Measurements from ENCODE around the gene STX3.
A peak's percentile ranks its signal among the peaks of the same experiment; 100 is the strongest.

The STX3 gene

DNA sequence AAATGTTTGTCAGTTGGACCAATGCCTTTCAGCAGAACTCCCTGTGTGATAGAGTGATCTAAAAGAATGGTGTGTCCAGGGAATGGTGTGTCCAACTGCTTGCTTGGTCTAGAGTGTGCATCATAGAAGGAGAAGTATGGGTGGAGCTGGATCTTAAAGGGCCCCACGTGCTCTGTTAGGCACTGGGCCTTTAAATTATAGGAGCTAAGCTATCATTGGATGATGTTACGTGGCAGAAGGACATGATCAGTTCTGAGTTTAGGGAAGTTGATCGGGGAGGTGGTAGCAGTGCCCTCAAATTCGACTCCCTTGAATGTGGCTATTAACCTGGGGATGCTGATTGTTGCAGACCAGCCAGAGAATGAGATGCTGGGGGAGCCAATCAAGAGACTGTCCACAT lies 16.4 kb downstream of the STX3 start:
- no peaks in the 10 kb centered on the region for H3F3A ChIP-seq (ENCODE audit: control insufficient read depth, insufficient read depth)
- TF ChIP-seq EZH2phosphoT487 (IDR thresholded peaks at IDR 0.05; ENCODE audit: borderline replicate concordance, low read length): no peak
- TF ChIP-seq, protein P1, sequence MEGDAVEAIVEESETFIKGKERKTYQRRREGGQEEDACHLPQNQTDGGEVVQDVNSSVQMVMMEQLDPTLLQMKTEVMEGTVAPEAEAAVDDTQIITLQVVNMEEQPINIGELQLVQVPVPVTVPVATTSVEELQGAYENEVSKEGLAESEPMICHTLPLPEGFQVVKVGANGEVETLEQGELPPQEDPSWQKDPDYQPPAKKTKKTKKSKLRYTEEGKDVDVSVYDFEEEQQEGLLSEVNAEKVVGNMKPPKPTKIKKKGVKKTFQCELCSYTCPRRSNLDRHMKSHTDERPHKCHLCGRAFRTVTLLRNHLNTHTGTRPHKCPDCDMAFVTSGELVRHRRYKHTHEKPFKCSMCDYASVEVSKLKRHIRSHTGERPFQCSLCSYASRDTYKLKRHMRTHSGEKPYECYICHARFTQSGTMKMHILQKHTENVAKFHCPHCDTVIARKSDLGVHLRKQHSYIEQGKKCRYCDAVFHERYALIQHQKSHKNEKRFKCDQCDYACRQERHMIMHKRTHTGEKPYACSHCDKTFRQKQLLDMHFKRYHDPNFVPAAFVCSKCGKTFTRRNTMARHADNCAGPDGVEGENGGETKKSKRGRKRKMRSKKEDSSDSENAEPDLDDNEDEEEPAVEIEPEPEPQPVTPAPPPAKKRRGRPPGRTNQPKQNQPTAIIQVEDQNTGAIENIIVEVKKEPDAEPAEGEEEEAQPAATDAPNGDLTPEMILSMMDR (IDR thresholded peaks at IDR 0.05; ENCODE audit: low read depth, low read length, poor library complexity, severe bottlenecking): no peak
- H4K20me1 ChIP-seq (ENCODE audit: control insufficient read depth, insufficient read depth, low read depth, low read length): no peaks in the 10 kb centered on the region
- H3K4me3 ChIP-seq (ENCODE audit: low read length): peak overlapping the region; percentile 61; the same call in 1 of the 2 replicates
- H3K4me1 ChIP-seq (ENCODE audit: control insufficient read depth, low read length): peaks cover 18% of the 10 kb centered on the region
- H3K9me3 ChIP-seq (ENCODE audit: control insufficient read depth, insufficient read depth, low read length): no peaks in the 10 kb centered on the region
- no peaks in the 10 kb centered on the region for H3K9me2 ChIP-seq (replicated peaks; ENCODE audit: control insufficient read depth, low read length)
- peak overlapping the region; percentile 67 for H3K4me2 ChIP-seq (ENCODE audit: low read length)
- H3K27me3 ChIP-seq (ENCODE audit: control insufficient read depth, low read length): no peaks in the 10 kb centered on the region
- H3K27ac ChIP-seq (ENCODE audit: low read depth, low read length): peak overlapping the region; percentile 50; the same call in 1 of the 2 replicates
- H3K79me2 ChIP-seq (ENCODE audit: control insufficient read depth, low read length): no peaks in the 10 kb centered on the region
- no peaks in the 10 kb centered on the region for H3K36me3 ChIP-seq (ENCODE audit: control insufficient read depth, low read length)

DNA sequence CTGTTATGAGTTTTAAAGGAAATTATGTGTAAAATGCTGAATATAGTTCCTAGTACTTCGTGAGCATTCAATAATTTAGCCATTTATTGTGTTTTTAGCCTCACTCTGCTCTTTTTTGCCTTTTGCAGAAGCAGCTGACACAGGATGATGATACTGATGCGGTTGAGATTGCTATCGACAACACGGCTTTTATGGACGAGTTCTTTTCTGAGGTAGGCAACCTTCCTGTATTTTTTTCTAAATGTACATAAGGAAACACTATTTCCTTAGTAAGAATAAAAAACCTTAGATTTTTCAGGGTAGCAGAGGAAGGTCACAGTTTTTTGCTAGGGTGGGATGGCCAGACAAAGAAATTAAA lies 17.9 kb downstream of the STX3 start:
- Histone ChIP-seq H3K27ac (ENCODE audit: low read depth, low read length) (no peak overlapping the region), H3F3A (ENCODE audit: control insufficient read depth, insufficient read depth) (no peaks in the 10 kb centered on the region), H3K36me3 (ENCODE audit: control insufficient read depth, low read length) (no peaks in the 10 kb centered on the region), H3K27me3 (ENCODE audit: control insufficient read depth, low read length) (no peaks in the 10 kb centered on the region), H4K20me1 (ENCODE audit: control insufficient read depth, insufficient read depth, low read depth, low read length) (no peaks in the 10 kb centered on the region), H3K4me1 (ENCODE audit: control insufficient read depth, low read length) (peaks cover 16% of the 10 kb centered on the region), H3K9me3 (ENCODE audit: control insufficient read depth, insufficient read depth, low read length) (no peaks in the 10 kb centered on the region), H3K4me2 (ENCODE audit: low read length) (no peak overlapping the region), H3K4me3 (ENCODE audit: low read length) (no peak overlapping the region; the same call in 1 of the 2 replicates), H3K9me2 (replicated peaks; ENCODE audit: control insufficient read depth, low read length) (no peaks in the 10 kb centered on the region), H3K79me2 (ENCODE audit: control insufficient read depth, low read length) (no peaks in the 10 kb centered on the region)
- TF ChIP-seq, protein P1 (IDR thresholded peaks at IDR 0.05; ENCODE audit: low read depth, low read length, poor library complexity, severe bottlenecking): no peak
- no peak for TF ChIP-seq EZH2phosphoT487 (IDR thresholded peaks at IDR 0.05; ENCODE audit: borderline replicate concordance, low read length)

DNA sequence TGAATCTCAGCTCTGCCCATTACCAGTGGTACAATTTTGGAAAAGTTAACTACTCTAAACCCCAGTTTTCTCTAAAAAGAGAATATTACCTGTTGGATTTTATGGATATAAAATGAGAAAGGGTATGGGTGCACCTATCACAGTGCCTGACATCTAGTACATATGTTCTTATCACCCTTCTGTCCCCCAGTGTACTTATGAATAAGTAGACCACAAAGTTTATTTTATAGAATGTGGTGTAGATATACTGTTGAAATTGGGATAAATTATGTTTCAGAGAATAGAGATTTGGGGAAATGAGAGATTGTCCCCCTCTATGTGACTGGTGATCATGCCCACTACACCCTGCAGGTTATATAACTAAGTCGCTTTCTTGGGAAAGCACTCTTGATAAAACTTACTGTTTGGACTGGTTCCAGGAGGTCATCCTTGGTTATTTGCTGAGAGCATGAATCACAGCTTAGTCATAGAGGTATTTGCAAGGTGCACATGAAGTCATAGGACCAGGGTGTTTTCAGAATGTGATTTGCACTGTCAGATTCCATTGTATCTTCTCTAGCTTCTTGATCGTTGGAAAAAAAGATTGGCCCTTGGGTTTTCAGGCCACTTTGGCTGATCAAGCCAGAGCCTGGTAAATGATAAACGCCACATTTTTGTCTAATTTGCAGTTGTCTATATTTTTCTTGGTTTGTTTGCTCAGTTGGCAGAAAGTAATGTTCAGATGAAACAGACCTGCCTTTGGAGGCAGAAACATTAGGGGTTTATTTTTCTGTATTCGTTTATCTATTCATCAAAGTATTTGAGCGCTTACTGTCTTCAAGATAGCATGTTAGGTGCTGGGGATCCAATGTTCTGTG lies 21.3 kb downstream of the STX3 start:
- Histone ChIP-seq H3F3A (ENCODE audit: control insufficient read depth, insufficient read depth) (no peaks in the 10 kb centered on the region), H3K27me3 (ENCODE audit: control insufficient read depth, low read length) (no peaks in the 10 kb centered on the region), H3K4me1 (ENCODE audit: control insufficient read depth, low read length) (peaks cover 16% of the 10 kb centered on the region), H3K36me3 (ENCODE audit: control insufficient read depth, low read length) (no peaks in the 10 kb centered on the region), H4K20me1 (ENCODE audit: control insufficient read depth, insufficient read depth, low read depth, low read length) (no peaks in the 10 kb centered on the region), H3K9me2 (replicated peaks; ENCODE audit: control insufficient read depth, low read length) (no peaks in the 10 kb centered on the region), H3K79me2 (ENCODE audit: control insufficient read depth, low read length) (no peaks in the 10 kb centered on the region), H3K4me2 (ENCODE audit: low read length) (no peak overlapping the region), H3K9me3 (ENCODE audit: control insufficient read depth, insufficient read depth, low read length) (no peaks in the 10 kb centered on the region), H3K4me3 (ENCODE audit: low read length) (no peak overlapping the region), H3K27ac (ENCODE audit: low read depth, low read length) (no peak overlapping the region)
- TF ChIP-seq, protein P1 (IDR thresholded peaks at IDR 0.05; ENCODE audit: low read depth, low read length, poor library complexity, severe bottlenecking): no peak
- no peak for TF ChIP-seq EZH2phosphoT487 (IDR thresholded peaks at IDR 0.05; ENCODE audit: borderline replicate concordance, low read length)
